CD14-positive monocyte (primary cell): ENCODE data around the gene CD96. TPM values are rescaled to one million over a fixed set of nuclear protein-coding genes. Genes with fewer than 3 reads are reported as not detected.
A peak's percentile ranks its signal among the peaks of the same experiment; 100 is the strongest.

Source experiments
- DNase-seq, 3 donors: peaks; one replicate each; pipeline ENCODE4 v3.0.0-alpha.2; 2011 to 2022
- H2AFZ ChIP-seq: 2 replicates; pipeline ENCODE4 v1.6.0; 2012; ENCODE audit warnings: mild to moderate bottlenecking, low read depth, low read length, inconsistent platforms; ENCODE audit not compliant: insufficient read depth, poor library complexity, severe bottlenecking
- H3K27ac ChIP-seq, 2 donors: 1 replicate in 1 of 2; 2 replicates in 1 of 2; pipeline ENCODE4 v1.5.1; 2012 to 2013; ENCODE audit warnings: low read length in 2 of 2, control low read depth in 1 of 2, inconsistent platforms in 1 of 2, low read depth in 1 of 2, mild to moderate bottlenecking in 1 of 2
- H3K27me3 ChIP-seq, 2 donors: one replicate each; pipeline versions ENCODE4 v1.6.0 to v1.6.1; 2011 to 2013; ENCODE audit warnings: low read length in 2 of 2; ENCODE audit not compliant: control insufficient read depth in 2 of 2, insufficient read depth in 2 of 2
- H3K36me3 ChIP-seq, 2 donors: replicated peaks in 1 of 2; 1 replicate in 1 of 2; 2 replicates in 1 of 2; pipeline versions ENCODE4 v1.5.1 to v1.6.1; 2012 to 2013; ENCODE audit warnings: low read length in 2 of 2, control low read depth in 1 of 2, inconsistent platforms in 1 of 2, mild to moderate bottlenecking in 1 of 2; ENCODE audit not compliant: insufficient read depth in 2 of 2, control insufficient read depth in 1 of 2
- H3K4me1 ChIP-seq, 2 donors: 1 replicate in 1 of 2; 2 replicates in 1 of 2; pipeline versions ENCODE4 v1.5.1 to v1.6.1; 2012 to 2013; ENCODE audit warnings: low read length in 2 of 2, control low read depth in 1 of 2, inconsistent platforms in 1 of 2, mild to moderate bottlenecking in 1 of 2, moderate library complexity in 1 of 2; ENCODE audit not compliant: insufficient read depth in 2 of 2, control insufficient read depth in 1 of 2
- H3K4me2 ChIP-seq: replicated peaks from 2 replicates; pipeline ENCODE3; 2012; ENCODE audit warnings: low read length, moderate library complexity, mild to moderate bottlenecking; ENCODE audit not compliant: poor library complexity, severe bottlenecking; ENCODE audit errors: extremely low read depth
- H3K4me3 ChIP-seq, 3 experiments: fragments of 200-600 bp in 1 of 3; sonication (generic) in 1 of 3; replicated peaks in 1 of 3; 1 replicate in 2 of 3; 2 replicates in 1 of 3; pipeline ENCODE4 v1.5.1; 2011 to 2013; ENCODE audit warnings: low read length in 3 of 3, mild to moderate bottlenecking in 3 of 3, control low read depth in 2 of 3, low read depth in 2 of 3, inconsistent platforms in 1 of 3, moderate library complexity in 1 of 3
- H3K79me2 ChIP-seq: 2 replicates; pipeline ENCODE4 v1.6.0; 2012; ENCODE audit warnings: mild to moderate bottlenecking, control low read depth, inconsistent platforms, low read length, moderate library complexity; ENCODE audit not compliant: insufficient read depth
- H3K9ac ChIP-seq: 2 replicates; pipeline ENCODE4 v1.6.0; 2017; ENCODE audit warnings: low read length, mild to moderate bottlenecking; ENCODE audit not compliant: insufficient read depth, poor library complexity, severe bottlenecking
- H3K9me3 ChIP-seq, 2 donors: replicated peaks in 1 of 2; 1 replicate in 1 of 2; 2 replicates in 1 of 2; pipeline versions ENCODE4 v1.5.1 to v1.6.1; 2012 to 2013; ENCODE audit warnings: low read length in 2 of 2, control low read depth in 1 of 2; ENCODE audit not compliant: control insufficient read depth in 1 of 2, insufficient read depth in 1 of 2
- H4K20me1 ChIP-seq: 2 replicates; pipeline ENCODE4 v1.6.0; 2012; ENCODE audit warnings: mild to moderate bottlenecking, low read length, control low read depth, moderate library complexity; ENCODE audit not compliant: insufficient read depth
- H3K27ac Mint-ChIP-seq, 7 donors: one replicate each; pipeline ENCODE4 v1.8.0; 2020; ENCODE audit warnings: mild to moderate bottlenecking in 7 of 7, mixed read lengths in 7 of 7, moderate library complexity in 6 of 7, inconsistent platforms in 2 of 7
- H3K27me3 Mint-ChIP-seq, 3 donors: one replicate each; pipeline ENCODE4 v1.8.0; 2021 to 2022; ENCODE audit warnings: low read depth in 3 of 3, mild to moderate bottlenecking in 3 of 3, mixed read lengths in 3 of 3, moderate library complexity in 3 of 3, inconsistent platforms in 1 of 3
- H3K36me3 Mint-ChIP-seq, 2 donors: one replicate each; pipeline ENCODE4 v1.8.0; 2020; ENCODE audit warnings: mixed read lengths in 2 of 2, inconsistent platforms in 1 of 2, mild to moderate bottlenecking in 1 of 2
- H3K4me1 Mint-ChIP-seq: one replicate; pipeline ENCODE4 v1.8.0; 2020; ENCODE audit warnings: mild to moderate bottlenecking, mixed read lengths
- H3K4me3 Mint-ChIP-seq, 2 donors: one replicate each; pipeline ENCODE4 v1.8.0; 2020; ENCODE audit warnings: mild to moderate bottlenecking in 2 of 2, mixed read lengths in 2 of 2, moderate library complexity in 1 of 2
- H3K9me3 Mint-ChIP-seq, 7 donors: one replicate each; pipeline ENCODE4 v1.8.0; 2020 to 2022; ENCODE audit warnings: mixed read lengths in 7 of 7, mild to moderate bottlenecking in 6 of 7, moderate library complexity in 6 of 7, inconsistent platforms in 2 of 7
- CTCF ChIP-seq: fragments of 200-600 bp; IDR thresholded peaks from one replicate; pipeline ENCODE4 v1.8.0; 2022; ENCODE audit warnings: antibody characterized with exemption, mild to moderate bottlenecking
- WGBS: methylation state at CpG from one replicate; pipeline ENCODE4 v1.1.5; 2013; ENCODE audit warnings: missing lambda C conversion rate; ENCODE audit not compliant: insufficient coverage; 5-methylcytosine and 5-hydroxymethylcytosine counted together
- intact Hi-C, 2 donors: fragments of 100-400 bp; cut with micrococcal nuclease; formaldehyde crosslinking; loops; one replicate each; pipeline versions ENCODE4 v1.15.0 to v1.15.1; 2023
- polyA plus RNA-seq, 3 donors: library from polyadenylated mRNA; depleted of rRNA in 1 of 3; unstranded in 2 of 3; stranded (reverse) in 1 of 3; fragments of 300-500 nt in 2 of 3; fragments of >200 nt in 1 of 3; fragmentation: Illumina TruSeq in 2 of 3; gene quantifications; 1 replicate in 2 of 3; 2 replicates in 1 of 3; pipeline ENCODE4 v1.2.3, GENCODE V29; 2012 to 2021

The CD96 gene
- polyA plus RNA-seq, 3 donors, result 0.05 to 0.97 (median 0.33) TPM

GRCh38 chr3:111652492-111653180 lies 110.6 kb downstream of the CD96 start:
- Histone ChIP-seq H3K9me3 (no peaks in the 10 kb centered on the region), H3K4me3 (no peak overlapping the region), H3K27ac (no peak overlapping the region), H2AFZ (no peak overlapping the region), H3K9ac (no peak overlapping the region), H4K20me1 (no peaks in the 10 kb centered on the region), H3K4me1 (no peaks in the 10 kb centered on the region), H3K27me3 (no peaks in the 10 kb centered on the region), H3K4me2 (no peak overlapping the region), H3K79me2 (no peaks in the 10 kb centered on the region), H3K36me3 (no peaks in the 10 kb centered on the region)
- Mint-ChIP-seq H3K9me3 (peaks cover 0 to 4% (median 0%) of the 10 kb centered on the region in 7 donors), H3K27me3 (peaks cover 0 to 3% (median 0%) of the 10 kb centered on the region in 3 donors), H3K36me3 (no peaks in the 10 kb centered on the region), H3K4me3 (no peak overlapping the region), H3K27ac (peak overlapping the region in 1 of 7 donors; percentile 11), H3K4me1 (peaks cover 7% of the 10 kb centered on the region)
- intact Hi-C loops, result no loop called here
- no peak for TF ChIP-seq CTCF
- WGBS, result no CpG with 5 or more reads among the region's 6 CpGs
- DNase-seq, result no peak

DNA sequence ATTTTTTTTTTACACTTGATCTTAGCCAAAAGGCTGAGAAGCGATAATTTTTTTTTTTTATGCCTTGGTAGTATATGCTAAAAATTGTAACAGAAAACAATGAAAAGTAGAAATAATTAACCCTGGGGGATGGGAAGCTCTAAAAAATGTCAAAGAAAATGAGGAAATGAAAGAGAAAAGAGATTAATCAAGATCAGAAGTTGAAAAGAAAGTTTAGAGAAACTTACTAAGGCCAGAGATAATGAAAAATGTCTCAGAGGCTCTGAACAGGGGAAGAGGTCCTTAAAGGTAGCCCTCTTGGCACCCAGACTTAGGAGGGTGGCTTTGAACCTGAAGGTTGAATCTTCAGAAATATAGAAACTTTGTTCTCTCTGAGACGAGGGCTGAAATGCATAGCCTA lies 111.8 kb downstream of the CD96 start:
- no peak for TF ChIP-seq CTCF
- H2AFZ ChIP-seq, result no peak overlapping the region
- no peaks in the 10 kb centered on the region for H3K4me1 ChIP-seq
- Mint-ChIP-seq H3K36me3 (no peaks in the 10 kb centered on the region), H3K27ac (no peak overlapping the region), H3K27me3 (peaks cover 0 to 3% (median 0%) of the 10 kb centered on the region in 3 donors), H3K4me3 (no peak overlapping the region), H3K9me3 (peaks cover 0 to 4% (median 0%) of the 10 kb centered on the region in 7 donors), H3K4me1 (peaks cover 7% of the 10 kb centered on the region)
- H3K9me3 ChIP-seq, result no peaks in the 10 kb centered on the region
- no peak overlapping the region for H3K4me2 ChIP-seq
- intact Hi-C loops, result no loop called here
- no peaks in the 10 kb centered on the region for H4K20me1 ChIP-seq
- no peak for DNase-seq
- WGBS, result 100% methylated on average over 1 of the region's 2 CpGs
- H3K4me3 ChIP-seq, result no peak overlapping the region
- no peak overlapping the region for H3K27ac ChIP-seq
- no peaks in the 10 kb centered on the region for H3K79me2 ChIP-seq
- no peak overlapping the region for H3K9ac ChIP-seq
- no peaks in the 10 kb centered on the region for H3K27me3 ChIP-seq
- H3K36me3 ChIP-seq, result no peaks in the 10 kb centered on the region
